ENCODE results near the gene TSR1.

The TSR1 gene

GRCh38 chr17:2279707-2280106 is 56.5 kb downstream of the TSR1 start:
- no peaks in the 10 kb centered on the region for H3K27me3 ChIP-seq (ENCODE audit: insufficient read depth, poor library complexity, severe bottlenecking)
- no peak overlapping the region for H3K27ac ChIP-seq (replicated peaks)

GRCh38 chr17:2277429-2278170 is 58.7 kb downstream of the TSR1 start:
- no peak for DNase-seq (ENCODE audit: low read depth in 1 of 2, low spot score in 1 of 2)
- Histone ChIP-seq H3K27ac (replicated peaks) (no peak overlapping the region), H3K27me3 (ENCODE audit: insufficient read depth, poor library complexity, severe bottlenecking) (no peaks in the 10 kb centered on the region)

More at GRCh38 chr17:2279707-2280106, 56.5 kb downstream of the TSR1 start:
- no peak for DNase-seq (ENCODE audit: low read depth in 1 of 2, low spot score in 1 of 2)
- TF ChIP-seq GABPA (IDR thresholded peaks at IDR 0.05; ENCODE audit: low read depth), result no peak
- no peak for TF ChIP-seq CTCF (IDR thresholded peaks at IDR 0.05; ENCODE audit: insufficient read depth, low read length)
- TF ChIP-seq SPI1 (IDR thresholded peaks at IDR 0.05; ENCODE audit: borderline replicate concordance, low read depth), result no peak
- no peak for TF ChIP-seq REST (IDR thresholded peaks at IDR 0.05; ENCODE audit: insufficient replicate concordance, low read depth)
- TF ChIP-seq POLR2AphosphoS5 (IDR thresholded peaks at IDR 0.05; ENCODE audit: low read depth), result no peak
- H3K4me3 ChIP-seq (replicated peaks; ENCODE audit: insufficient read depth, low read length), result no peak overlapping the region

More at GRCh38 chr17:2277429-2278170, 58.7 kb downstream of the TSR1 start:
- TF ChIP-seq CTCF (IDR thresholded peaks at IDR 0.05; ENCODE audit: insufficient read depth, low read length), result no peak
- no peak for TF ChIP-seq REST (IDR thresholded peaks at IDR 0.05; ENCODE audit: insufficient replicate concordance, low read depth)
- TF ChIP-seq POLR2AphosphoS5 (IDR thresholded peaks at IDR 0.05; ENCODE audit: low read depth), result no peak
- TF ChIP-seq SPI1 (IDR thresholded peaks at IDR 0.05; ENCODE audit: borderline replicate concordance, low read depth), result no peak
- TF ChIP-seq GABPA (IDR thresholded peaks at IDR 0.05; ENCODE audit: low read depth), result no peak
- H3K4me3 ChIP-seq (replicated peaks; ENCODE audit: insufficient read depth, low read length), result no peak overlapping the region

Data from HL-60 (cell line).